OCI-LY7 (cell line): Measurements from ENCODE around the gene EXOC3L2. TPM values are rescaled to one million over a fixed set of nuclear protein-coding genes. Genes with fewer than 3 reads are reported as not detected.

ENCODE experiments used
- BruUV-seq: library from RNA; stranded (reverse); fragments of 400-500 nt; replicated peaks from 2 replicates; lab custom pipeline; 2021; lab: Mats Ljungman, UMichigan
- CTCF ChIA-PET: fragments of 300-600 bp; sonication (Branson Sonifier 250); formaldehyde crosslinking; loops from one replicate; lab custom pipeline; 2022; ENCODE audit warnings: antibody characterized with exemption; ENCODE audit not compliant: unreplicated experiment; lab: Charles Lee
- POLR2A ChIA-PET: fragments of 300-600 bp; sonication (Branson Sonifier 250); formaldehyde crosslinking; loops from one replicate; lab custom pipeline; 2022; ENCODE audit warnings: antibody characterized with exemption; lab: Charles Lee
- DNase-seq: peaks from one replicate; pipeline ENCODE4 v3.0.0-alpha.2; 2015; ENCODE audit warnings: low spot score
- H2AFZ ChIP-seq: fragments of 200-600 bp; sonication (generic), shearing (Covaris generic); 2 replicates; pipeline ENCODE4 v1.6.1; 2014; ENCODE audit warnings: mild to moderate bottlenecking, antibody characterized with exemption, low read length, moderate library complexity
- H3K27ac ChIP-seq: fragments of 200-600 bp; sonication (generic); 2 replicates; pipeline ENCODE4 v1.5.1; 2014; ENCODE audit warnings: mixed run types, low read depth, mild to moderate bottlenecking, moderate library complexity, low read length, inconsistent platforms; ENCODE audit not compliant: poor library complexity, severe bottlenecking
- H3K36me3 ChIP-seq: fragments of 200-600 bp; sonication (generic); 2 replicates; pipeline ENCODE4 v1.6.1; 2014; ENCODE audit warnings: mild to moderate bottlenecking, antibody characterized with exemption, low read length, moderate library complexity, mixed read lengths; ENCODE audit not compliant: insufficient read depth
- H3K4me1 ChIP-seq: fragments of 200-600 bp; sonication (generic); 2 replicates; pipeline ENCODE4 v1.5.1; 2014; ENCODE audit warnings: mild to moderate bottlenecking, low read length; ENCODE audit not compliant: insufficient read depth, poor library complexity, severe bottlenecking
- H3K4me2 ChIP-seq: fragments of 200-600 bp; sonication (generic); 2 replicates; pipeline ENCODE4 v1.6.1; 2014; ENCODE audit warnings: mild to moderate bottlenecking, low read length
- H3K4me3 ChIP-seq: fragments of 200-600 bp; sonication (generic); 2 replicates; pipeline ENCODE4 v1.5.1; 2014; ENCODE audit warnings: mild to moderate bottlenecking, low read depth, low read length; ENCODE audit not compliant: poor library complexity, severe bottlenecking
- H3K79me2 ChIP-seq: fragments of 200-600 bp; sonication (generic); 2 replicates; pipeline ENCODE4 v1.6.1; 2016; ENCODE audit warnings: low read depth, mild to moderate bottlenecking, low read length, moderate library complexity, mixed read lengths; ENCODE audit not compliant: insufficient read depth
- H3K9me2 ChIP-seq: fragments of 200-600 bp; sonication (generic); 2 replicates; pipeline ENCODE4 v1.6.1; 2016; ENCODE audit warnings: mild to moderate bottlenecking, low read length, mixed read lengths; ENCODE audit not compliant: insufficient read depth
- H3K9me3 ChIP-seq: fragments of 200-600 bp; sonication (generic); 2 replicates; pipeline ENCODE4 v1.6.1; 2014; ENCODE audit warnings: mild to moderate bottlenecking, mixed run types, low read length, mixed read lengths
- H4K20me1 ChIP-seq: fragments of 200-600 bp; sonication (generic); 2 replicates; pipeline ENCODE4 v1.6.1; 2014; ENCODE audit warnings: mild to moderate bottlenecking, antibody characterized with exemption, low read length, moderate library complexity, mixed read lengths; ENCODE audit not compliant: insufficient read depth
- EZH2phosphoT487 ChIP-seq: fragments of 200-600 bp; sonication (generic); IDR thresholded peaks from 2 replicates; pipeline ENCODE4 v1.6.1; 2018; ENCODE audit warnings: low read depth, borderline replicate concordance, mild to moderate bottlenecking, mixed run types, antibody characterized with exemption, low read length, moderate library complexity, mixed read lengths
- intact Hi-C: fragments of 100-400 bp; cut with micrococcal nuclease; formaldehyde crosslinking; loops from one replicate; pipeline ENCODE4 v1.10.0; 2022; ENCODE audit not compliant: unreplicated experiment
- total RNA-seq, 2 experiments: library from RNA; depleted of rRNA in 1 of 2; stranded (reverse); fragments of >200 nt in 1 of 2; shearing (Covaris generic) in 1 of 2; gene quantifications; 2 replicates each; pipeline ENCODE4 v1.2.3, GENCODE V29; 2014 to 2022
- TF ChIP-seq, protein P1 (sequence below): fragments of 200-600 bp; sonication (generic); conservative IDR thresholded peaks from 2 replicates; pipeline ENCODE4 v1.5.1; 2014; ENCODE audit warnings: mild to moderate bottlenecking, antibody characterized with exemption, low read length, moderate library complexity, mixed read lengths

Gene EXOC3L2
- total RNA-seq, 2 experiments from 2014 or later, result not detected

- Histone ChIP-seq H3K27ac (no peak overlapping the region), H3K9me2 (no peaks in the 10 kb centered on the region), H3K9me3 (0 out of 2 replicates have a peak, but pooled peaks cover 3% of the 10 kb centered on the region), H3K4me1 (no peaks in the 10 kb centered on the region), H3K79me2 (no peaks in the 10 kb centered on the region), H3K36me3 (peaks cover 18% of the 10 kb centered on the region), H3K4me2 (no peak overlapping the region), H4K20me1 (no peaks in the 10 kb centered on the region), H2AFZ (no peak overlapping the region), H3K4me3 (no peak overlapping the region)
- CTCF ChIA-PET, result no interaction called here
- no peak for DNase-seq
- intact Hi-C loops, result no loop called here
- TF ChIP-seq, protein P1, sequence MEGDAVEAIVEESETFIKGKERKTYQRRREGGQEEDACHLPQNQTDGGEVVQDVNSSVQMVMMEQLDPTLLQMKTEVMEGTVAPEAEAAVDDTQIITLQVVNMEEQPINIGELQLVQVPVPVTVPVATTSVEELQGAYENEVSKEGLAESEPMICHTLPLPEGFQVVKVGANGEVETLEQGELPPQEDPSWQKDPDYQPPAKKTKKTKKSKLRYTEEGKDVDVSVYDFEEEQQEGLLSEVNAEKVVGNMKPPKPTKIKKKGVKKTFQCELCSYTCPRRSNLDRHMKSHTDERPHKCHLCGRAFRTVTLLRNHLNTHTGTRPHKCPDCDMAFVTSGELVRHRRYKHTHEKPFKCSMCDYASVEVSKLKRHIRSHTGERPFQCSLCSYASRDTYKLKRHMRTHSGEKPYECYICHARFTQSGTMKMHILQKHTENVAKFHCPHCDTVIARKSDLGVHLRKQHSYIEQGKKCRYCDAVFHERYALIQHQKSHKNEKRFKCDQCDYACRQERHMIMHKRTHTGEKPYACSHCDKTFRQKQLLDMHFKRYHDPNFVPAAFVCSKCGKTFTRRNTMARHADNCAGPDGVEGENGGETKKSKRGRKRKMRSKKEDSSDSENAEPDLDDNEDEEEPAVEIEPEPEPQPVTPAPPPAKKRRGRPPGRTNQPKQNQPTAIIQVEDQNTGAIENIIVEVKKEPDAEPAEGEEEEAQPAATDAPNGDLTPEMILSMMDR, result no peak
- TF ChIP-seq EZH2phosphoT487, result no peak
- POLR2A ChIA-PET, result no interaction called here
- no TSS peak for BruUV-seq
These were observed 38.3 kb upstream of the EXOC3L2 start for GRCh38 chr19:45283443-45284033.

DNA sequence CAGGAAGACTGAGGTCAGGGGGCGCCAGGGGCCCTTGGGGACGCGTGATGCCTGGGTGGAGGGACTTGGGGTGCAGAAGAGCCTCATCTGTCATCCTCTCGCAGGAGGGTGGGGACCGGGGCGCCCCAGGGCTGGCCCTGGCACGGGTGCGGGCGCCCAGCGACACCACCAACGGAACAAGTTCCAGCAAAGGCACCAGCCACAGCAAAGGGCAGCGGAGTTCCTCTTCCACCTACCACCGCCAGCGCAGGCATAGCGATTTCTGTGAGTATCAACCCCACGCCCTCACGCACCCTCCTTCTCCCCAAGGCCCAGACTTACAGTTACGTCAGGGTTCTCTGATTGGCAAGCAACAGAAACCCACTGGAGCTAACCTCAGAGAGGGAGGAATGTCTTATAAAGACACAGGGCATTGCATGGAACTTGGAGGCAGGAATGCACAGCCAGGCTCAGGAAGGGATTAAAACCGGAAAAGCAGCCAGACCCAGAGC lies 35.3 kb upstream of the EXOC3L2 start:
- ChIA-PET CTCF (no interaction called here), POLR2A (no interaction called here)
- Histone ChIP-seq H2AFZ (no peak overlapping the region), H3K4me1 (peaks cover 3% of the 10 kb centered on the region), H3K27ac (no peak overlapping the region), H3K79me2 (no peaks in the 10 kb centered on the region), H4K20me1 (no peaks in the 10 kb centered on the region), H3K9me3 (0 out of 2 replicates have a peak, but pooled peaks cover 3% of the 10 kb centered on the region), H3K4me2 (no peak overlapping the region), H3K36me3 (peaks cover 26% of the 10 kb centered on the region), H3K9me2 (no peaks in the 10 kb centered on the region), H3K4me3 (no peak overlapping the region)
- TF ChIP-seq, protein P1, result no peak
- TF ChIP-seq EZH2phosphoT487, result no peak
- DNase-seq, result no peak
- BruUV-seq, result no TSS peak
- intact Hi-C loops, result no loop called here

DNA sequence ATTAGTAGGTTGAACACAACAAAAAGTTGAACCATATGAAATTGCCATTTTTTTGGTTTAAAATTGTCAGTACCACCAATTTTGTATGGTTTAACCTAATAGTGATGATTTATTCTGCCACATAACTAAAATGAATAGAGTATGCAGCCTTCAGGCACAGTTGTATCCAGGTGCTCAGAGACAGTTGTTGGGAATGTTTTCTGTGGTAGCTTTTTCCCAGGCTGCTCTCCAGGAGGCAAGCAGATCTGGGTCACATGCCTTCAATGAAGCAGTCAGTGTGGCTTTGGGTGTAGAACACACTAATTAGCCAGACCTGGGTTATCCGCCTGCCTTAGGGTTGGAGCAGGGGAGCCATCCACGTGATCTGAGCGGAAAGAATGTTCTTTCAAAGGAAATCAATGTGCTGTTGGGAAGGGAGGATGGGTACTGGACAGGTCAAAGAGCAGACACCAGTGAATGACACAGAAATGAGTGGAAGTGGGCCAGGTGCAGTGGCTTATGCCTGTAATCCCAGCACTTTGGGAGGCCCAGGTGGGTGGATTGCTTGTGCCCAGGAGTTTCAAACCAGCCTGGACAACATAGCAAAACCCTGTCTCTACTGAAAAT lies 34.5 kb upstream of the EXOC3L2 start:
- Histone ChIP-seq H4K20me1 (no peaks in the 10 kb centered on the region), H3K9me3 (0 out of 2 replicates have a peak, but pooled peaks cover 3% of the 10 kb centered on the region), H3K4me2 (no peak overlapping the region), H3K4me1 (peaks cover 3% of the 10 kb centered on the region), H3K4me3 (no peak overlapping the region), H3K79me2 (no peaks in the 10 kb centered on the region), H3K36me3 (peaks cover 29% of the 10 kb centered on the region), H3K9me2 (no peaks in the 10 kb centered on the region), H2AFZ (no peak overlapping the region), H3K27ac (no peak overlapping the region)
- POLR2A ChIA-PET, result no interaction called here
- intact Hi-C loops, result no loop called here
- TF ChIP-seq, protein P1, result no peak
- TF ChIP-seq EZH2phosphoT487, result no peak
- CTCF ChIA-PET, result no interaction called here
- DNase-seq, result no peak
- BruUV-seq, result no TSS peak
